ENCODE data around the gene TNNC2.
"Not testable (repeated sequence)": the region's sequence is repeated elsewhere in the genome, so short reads cannot be mapped to it uniquely, and the experiment has no call there.

The TNNC2 gene

GRCh38 chr20:45848421-45848820 lies 21.3 kb upstream of the TNNC2 start:
- DNase-seq: no peak

DNA sequence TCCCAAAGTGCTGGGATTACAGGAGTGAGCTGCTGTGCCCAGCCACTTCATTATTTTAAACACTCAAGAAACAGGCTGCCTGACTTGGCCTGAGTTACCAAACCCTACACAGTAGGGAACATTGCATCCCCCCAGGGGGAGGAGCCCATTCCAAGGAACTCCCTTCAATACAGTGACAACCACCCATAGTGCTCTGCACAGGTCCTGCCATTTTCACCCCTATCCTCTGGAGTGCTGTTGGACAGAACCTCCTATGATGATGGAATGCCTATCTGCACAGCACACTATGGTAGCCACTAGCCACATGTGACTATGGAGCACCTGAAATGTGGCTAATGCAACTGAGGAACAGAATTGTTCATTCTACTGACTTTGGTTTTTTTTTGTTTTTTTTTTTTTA lies 18.3 kb upstream of the TNNC2 start:
- DNase-seq: no peak

GRCh38 chr20:45843506-45843905 lies 16.4 kb upstream of the TNNC2 start:
- no peak for DNase-seq

DNA sequence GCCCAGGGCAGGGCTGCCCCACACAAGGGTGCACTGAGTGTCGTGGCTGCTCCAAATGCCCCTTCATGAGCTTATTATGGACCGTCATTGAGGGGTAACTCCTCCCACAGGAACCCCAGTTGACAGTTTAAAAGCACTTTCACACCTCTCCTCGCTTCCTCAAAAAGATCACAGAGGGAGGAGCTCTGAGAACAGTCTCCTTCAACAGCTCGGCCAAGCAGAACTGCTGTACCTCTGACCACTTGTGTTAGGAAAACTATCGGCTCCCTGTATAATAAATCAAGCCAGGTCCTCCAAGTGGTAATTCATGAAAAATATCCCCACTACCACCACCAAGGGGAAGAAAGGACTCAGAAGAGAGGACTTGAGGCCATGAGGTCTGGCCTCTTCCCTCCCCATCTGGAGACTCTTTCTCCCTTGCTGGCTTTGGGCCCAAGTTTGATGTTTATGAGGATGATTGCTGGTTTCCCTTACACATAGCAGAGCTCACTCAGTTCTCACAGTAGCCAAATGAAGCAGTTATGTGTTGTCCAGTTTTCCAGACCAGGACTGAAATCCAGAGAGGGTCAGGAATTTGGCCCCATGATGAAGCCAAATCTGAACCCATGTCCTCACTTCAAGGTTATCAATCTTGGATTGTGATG lies 15.2 kb upstream of the TNNC2 start:
- DNase-seq: no peak

DNA sequence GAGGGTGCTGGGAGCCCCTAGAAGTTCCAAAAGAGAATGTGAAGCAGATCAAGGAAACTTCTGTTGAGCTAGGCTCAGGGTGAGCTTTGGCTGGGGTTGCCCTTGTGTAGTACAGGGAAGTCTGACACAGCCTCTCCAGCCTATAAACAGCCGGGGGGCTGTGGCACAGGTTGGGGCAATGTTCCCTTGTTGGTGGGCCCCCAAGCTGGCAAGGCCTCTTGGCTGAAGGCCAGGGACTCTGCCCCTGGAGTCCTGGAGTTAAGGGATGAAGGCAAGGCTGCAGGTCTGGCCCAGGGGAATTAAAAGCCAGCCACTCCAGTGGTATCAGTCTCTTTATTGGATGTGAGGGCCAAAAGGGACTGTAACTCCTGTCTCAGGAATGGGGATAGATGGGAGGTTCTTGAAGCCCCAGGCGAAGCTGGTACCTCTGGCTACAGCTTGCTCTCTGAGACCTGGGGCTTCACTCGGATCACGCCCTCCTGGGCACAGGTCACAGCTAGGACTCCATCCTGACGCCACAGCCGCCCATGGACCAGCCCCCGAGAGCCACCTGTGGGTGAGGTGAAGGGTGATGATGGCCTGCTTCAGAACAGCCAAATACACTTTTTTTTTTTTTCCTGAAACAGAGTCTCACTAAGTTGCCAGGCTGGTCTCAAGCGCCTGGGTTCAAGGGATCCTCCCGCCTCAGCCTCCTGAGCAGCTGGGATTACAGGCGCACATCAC lies 14.5 kb upstream of the TNNC2 start:
- DNase-seq: no peak

DNA sequence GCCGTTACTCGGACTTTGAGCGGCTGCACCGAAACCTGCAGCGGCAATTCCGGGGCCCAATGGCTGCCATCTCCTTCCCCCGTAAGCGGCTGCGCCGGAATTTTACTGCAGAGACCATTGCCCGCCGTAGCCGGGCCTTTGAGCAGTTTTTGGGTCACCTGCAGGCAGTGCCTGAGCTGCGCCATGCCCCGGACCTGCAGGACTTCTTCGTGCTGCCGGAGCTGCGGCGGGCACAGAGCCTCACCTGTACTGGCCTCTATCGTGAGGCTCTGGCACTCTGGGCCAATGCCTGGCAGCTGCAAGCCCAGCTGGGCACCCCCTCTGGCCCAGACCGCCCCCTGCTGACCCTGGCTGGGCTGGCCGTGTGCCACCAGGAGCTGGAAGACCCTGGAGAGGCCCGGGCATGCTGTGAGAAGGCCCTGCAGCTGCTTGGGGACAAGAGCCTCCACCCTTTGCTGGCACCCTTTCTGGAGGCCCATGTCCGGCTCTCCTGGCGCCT lies 13.6 kb upstream of the TNNC2 start:
- no peak for DNase-seq

- DNase-seq: no peak
Measured at GRCh38 chr20:45836841-45837240, 9.7 kb upstream of the TNNC2 start.

GRCh38 chr20:45835825-45836224 lies 8.7 kb upstream of the TNNC2 start:
- no peak for DNase-seq

- no peak for DNase-seq
Measured at GRCh38 chr20:45835329-45835765, 8.2 kb upstream of the TNNC2 start.

DNA sequence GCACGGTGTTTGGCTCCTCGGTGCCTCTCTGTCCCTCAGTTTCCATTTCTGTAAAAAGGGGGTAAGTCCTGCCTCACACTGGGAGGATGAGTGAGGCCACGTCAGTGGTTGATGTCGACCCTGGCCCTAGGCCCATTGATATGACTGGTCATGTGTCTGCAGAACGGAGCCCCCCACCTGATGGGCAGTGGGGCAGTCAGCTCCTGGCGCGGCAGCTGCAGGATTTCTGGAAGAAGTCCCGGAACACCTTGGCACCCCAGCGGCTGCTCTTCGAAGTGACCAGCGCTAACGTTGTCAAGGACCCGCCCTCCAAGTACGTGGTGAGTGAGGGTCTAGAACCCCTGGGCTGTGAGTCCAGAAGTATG lies 7.7 kb upstream of the TNNC2 start:
- DNase-seq: no peak

DNA sequence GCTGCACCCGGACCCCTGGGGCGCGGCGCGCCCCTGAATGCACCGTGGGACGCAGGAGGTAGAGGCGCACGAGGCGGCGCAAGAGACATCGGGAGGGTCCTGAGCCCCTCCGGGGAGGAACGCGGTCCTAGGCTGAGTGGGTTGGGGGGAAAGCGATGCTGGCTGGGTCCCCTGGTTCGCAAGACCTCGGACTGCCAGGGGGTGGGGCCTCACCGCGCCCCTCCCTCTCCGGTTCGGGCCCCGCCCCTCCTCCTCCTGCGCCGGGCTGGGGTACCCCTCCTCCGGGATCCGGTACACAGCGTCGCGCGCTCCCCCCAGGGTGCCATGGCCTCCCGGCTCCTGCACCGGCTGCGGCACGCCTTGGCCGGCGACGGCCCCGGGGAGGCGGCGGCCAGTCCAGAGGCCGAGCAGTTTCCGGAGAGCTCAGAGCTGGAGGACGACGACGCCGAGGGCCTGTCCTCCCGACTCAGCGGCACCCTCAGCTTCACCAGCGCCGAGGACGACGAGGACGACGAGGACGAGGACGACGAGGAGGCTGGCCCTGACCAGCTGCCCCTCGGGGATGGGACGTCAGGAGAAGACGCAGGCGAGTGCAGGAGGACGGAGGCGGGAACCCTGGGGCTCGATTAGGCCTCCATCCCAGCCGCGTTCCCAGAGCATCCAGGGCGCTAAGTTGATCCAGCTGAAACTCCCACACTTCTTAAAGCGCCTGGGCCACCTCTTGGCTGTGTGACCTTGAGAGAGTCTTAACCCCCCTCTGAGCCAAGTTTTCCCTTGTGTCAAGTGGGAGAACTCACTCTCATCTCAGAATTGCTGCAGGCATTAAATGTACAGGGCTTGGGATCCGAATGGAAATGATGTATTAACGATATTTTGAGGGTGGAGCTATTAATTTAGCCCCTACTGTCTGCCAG lies 7.0 kb upstream of the TNNC2 start:
- no peak for DNase-seq

DNA sequence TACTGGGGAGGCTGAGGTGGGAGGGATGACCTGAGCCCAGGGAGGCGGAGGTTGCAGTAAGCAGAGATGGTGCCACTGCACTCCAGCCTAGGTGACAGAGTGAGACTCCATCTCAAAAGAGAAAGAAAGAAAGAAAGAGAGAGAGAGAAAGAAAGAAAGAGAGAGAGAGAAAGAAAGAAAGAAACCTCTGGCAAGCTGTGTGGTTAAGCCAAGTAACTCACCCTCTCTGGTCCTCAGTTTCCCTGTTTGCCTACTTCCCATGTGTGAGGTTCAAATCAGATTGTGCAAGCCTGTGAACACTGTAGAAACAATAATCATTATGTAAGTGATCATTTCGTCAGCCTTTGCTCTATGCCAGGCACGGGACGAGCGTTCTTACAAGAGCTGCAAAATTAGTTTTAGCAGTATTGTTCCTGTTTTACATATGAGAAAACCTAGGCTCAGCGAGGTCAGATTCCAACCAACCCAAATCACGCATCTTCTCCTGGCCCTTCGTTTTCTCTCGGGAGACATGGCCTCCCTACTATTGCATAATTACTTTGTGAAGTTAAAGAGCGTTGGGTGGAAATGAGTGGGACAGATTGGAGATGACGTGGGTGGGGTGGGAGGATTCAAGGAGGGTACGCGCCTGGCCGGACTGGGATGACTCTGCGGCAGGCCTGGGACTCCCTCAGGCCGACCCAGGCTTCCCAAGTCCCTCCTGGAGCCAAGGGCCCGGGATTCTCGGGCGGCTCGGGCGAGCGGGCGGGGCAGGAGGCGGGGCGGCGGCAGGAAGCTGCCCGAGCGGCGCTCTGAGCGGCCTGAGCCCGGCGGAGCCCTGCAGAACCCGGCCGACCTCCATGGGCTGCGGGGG lies 6.1 kb upstream of the TNNC2 start, which contains the start of gene SNX21:
Gene SNX21, plus strand, starts transcription at position 770 of the 853 bp plus-strand sequence. CDS start 121 bp downstream, outside the sequence.
- no peak for DNase-seq

DNA sequence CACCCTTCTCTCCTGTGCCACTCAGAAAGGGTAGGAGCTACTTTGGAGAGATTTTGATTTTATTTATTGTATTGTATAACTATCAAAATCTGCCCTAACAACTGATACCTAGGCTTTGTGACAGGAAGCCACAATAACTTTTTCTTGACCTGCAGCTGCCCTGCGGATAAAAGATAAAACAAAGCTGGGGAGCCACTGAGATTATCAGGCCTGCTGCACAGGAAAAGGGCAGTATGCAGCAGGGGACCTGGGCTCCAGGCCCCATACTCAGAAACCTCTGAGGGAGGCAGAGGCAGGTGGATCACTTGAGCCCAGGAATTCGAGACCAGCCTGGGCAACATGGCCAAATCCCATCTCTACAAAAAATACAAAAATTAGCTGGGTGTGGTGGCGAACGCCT lies 5.5 kb upstream of the TNNC2 start:
- DNase-seq: no peak

DNA sequence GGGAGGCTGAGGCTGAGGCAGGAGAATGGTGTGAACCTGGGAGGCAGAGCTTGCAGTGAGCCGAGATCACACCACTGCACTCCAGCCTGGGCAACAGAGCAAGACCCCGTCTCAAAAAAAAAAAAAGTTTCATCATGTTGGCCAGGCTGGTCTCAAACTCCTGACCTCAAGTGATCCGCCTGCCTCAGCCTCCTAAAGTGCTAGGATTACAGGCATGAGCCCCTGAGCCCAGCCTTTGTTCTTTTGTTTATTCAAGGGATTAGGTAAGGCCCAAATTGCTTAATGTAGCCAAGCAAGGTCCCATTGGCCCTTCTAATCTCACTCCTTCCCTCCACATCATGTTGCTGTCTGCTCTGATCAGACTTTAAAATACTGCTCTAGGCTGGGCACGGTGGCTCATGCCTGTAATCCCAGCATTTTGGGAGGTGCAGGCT lies 2.6 kb upstream of the TNNC2 start:
- not testable (repeated sequence) for DNase-seq

GRCh38 chr20:45828589-45828988 lies 1.5 kb upstream of the TNNC2 start:
- no peak for DNase-seq

GRCh38 chr20:45827712-45828111 lies 600 bp upstream of the TNNC2 start:
- DNase-seq: no peak

DNA sequence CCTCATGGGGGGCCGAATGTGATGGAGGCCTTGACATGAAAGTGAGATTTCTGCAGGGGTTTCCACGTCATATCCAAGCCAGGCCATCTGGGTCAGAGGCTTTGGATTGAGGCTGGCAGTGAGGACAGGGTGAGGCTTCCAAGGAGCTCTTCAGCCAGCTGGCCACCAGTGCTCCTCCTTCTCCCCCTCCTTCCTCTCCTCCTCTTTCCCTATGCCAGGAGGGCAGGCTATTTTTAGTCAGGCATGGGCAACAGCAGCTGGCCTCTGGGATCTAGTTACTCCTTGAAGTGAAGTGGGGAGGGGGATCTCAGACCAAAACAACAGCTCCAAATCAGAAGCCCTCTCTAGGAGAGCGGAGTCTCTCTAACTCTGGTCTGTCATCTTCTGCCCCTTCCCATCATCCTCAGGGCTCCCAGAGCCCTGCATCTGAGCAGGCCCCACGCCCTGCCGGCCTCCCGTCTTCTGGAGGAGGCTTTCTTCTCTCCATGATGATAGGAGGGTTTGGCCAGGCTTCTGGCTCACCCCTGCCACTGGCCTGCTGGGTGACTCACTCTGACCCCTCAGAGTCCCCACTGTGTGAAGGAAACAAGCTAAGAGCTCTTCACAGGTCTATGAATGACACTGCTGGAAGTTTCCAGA lies 612 bp downstream of the TNNC2 start:
- DNase-seq: no peak

DNA sequence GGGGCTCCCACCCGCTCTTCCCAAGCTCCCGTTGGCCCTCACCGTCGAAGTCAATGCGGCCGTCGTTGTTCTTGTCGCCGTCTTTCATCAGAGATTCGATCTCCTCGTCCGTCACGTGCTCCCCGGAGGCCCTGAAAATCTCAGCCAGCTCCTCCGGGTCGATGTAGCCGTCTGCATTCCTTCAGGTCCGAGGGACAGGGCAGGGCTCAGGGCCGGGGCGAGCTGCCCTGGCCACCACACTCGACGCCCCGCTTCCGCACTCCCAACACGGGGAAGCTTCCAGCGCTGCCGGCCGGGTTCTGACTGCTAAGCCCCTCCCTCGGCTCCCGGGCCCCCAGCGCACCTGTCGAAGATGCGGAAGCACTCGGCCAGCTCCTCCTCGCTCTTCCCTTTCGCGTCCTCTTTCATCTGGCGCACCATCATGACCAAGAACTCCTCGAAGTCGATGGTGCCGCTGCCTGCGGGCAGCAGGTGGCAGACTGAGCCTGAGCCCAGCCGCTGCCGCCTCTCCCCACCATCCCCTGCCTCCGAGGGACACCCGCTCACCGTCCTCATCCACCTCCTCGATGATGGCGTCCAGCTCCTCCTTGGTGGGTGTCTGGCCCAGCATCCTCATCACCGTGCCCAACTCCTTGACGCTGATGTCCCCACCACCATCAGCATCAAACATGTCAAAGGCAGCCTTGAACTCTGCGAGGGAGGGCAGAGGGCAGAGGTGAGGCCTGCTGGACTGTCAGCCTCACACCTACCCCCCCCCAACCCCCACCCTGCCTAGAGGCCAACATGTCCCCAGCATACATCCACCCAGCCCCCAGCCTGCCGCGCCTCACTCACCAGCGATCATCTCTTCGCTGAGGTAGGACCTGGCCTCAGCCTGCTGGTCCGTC lies 2.9 kb downstream of the TNNC2 start:
- no peak for DNase-seq

DNA sequence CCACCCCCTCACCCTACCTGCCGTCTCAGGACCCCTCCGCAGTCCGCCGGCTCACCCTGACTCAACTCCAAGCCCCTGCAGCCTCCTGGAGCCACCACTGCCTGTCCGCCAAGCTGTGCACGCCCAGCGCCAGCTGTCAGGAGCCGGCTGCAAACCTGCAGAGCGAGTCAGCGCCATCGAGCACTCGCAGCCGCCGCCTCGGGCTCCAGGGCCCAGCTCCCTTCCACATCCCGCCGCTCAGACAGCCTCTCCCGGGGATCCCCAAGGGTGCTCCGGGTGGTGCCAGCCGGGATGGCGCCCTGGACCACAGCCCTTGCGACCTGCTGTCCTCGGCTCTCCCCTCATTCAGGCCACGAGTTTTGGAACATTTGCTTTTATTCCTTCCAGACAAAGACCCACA lies 4.3 kb downstream of the TNNC2 start:
- peak; percentile 21 for DNase-seq

GRCh38 chr20:45821947-45822346 lies 5.2 kb downstream of the TNNC2 start:
- no peak for DNase-seq

DNA sequence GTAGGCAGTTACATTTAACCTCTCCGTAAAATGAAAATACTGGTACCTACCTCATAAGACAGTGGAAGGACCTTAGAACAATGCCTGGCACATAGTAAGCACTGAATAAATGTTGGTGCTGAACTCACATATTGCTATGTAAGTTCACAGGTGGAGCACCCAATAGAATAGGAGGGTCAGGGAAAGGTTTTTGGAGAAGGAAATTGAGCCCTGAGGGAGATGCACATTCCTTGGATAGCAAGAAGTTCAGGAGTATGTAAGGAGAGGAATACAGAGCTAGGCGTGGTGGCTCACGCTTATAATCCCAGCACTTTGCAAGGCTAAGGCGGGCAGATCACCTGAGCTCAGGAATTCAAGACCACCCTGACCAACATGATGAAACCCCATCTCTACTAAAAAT lies 7.6 kb downstream of the TNNC2 start:
- DNase-seq: no peak

All from NCI-H1694 (cell line).